Brain microvascular endothelial cell (primary cell): Measurements from ENCODE around the gene CFAP92.
"Not testable (repeated sequence)": the region's sequence is repeated elsewhere in the genome, so short reads cannot be mapped to it uniquely, and the experiment has no call there.

Experiments
- DNase-seq: peaks from one replicate; pipeline ENCODE4 v3.0.0-alpha.2; 2020
- H3K27ac ChIP-seq: fragments of 250-450 bp; sonication (Bioruptor Pico); 2 replicates; pipeline ENCODE4 v1.5.1; 2020; ENCODE audit warnings: mild to moderate bottlenecking, moderate library complexity
- H3K27me3 ChIP-seq: fragments of 250-450 bp; sonication (Bioruptor Pico); replicated peaks from 2 replicates; pipeline ENCODE4 v1.5.1; 2020; ENCODE audit warnings: mild to moderate bottlenecking
- H3K36me3 ChIP-seq: fragments of 250-450 bp; sonication (Bioruptor Pico); replicated peaks from 2 replicates; pipeline ENCODE4 v1.5.1; 2020; ENCODE audit warnings: mild to moderate bottlenecking
- H3K4me3 ChIP-seq: 2 replicates; pipeline ENCODE4 v1.5.1; 2011; ENCODE audit warnings: low read depth, mild to moderate bottlenecking, control low read depth, low read length, moderate library complexity
- CTCF ChIP-seq: IDR thresholded peaks from 2 replicates; pipeline ENCODE4 v1.5.1; 2011; ENCODE audit warnings: low read depth, mild to moderate bottlenecking, moderate library complexity, low read length, control low read depth, inconsistent platforms; ENCODE audit errors: missing control alignments
- in situ Hi-C: cut with HindIII; loops from 2 replicates; pipeline ENCODE4 v1.10.0; 2017; ENCODE audit warnings: low sequenced_read_pairs, low pct_ligation_motif_present

Gene CFAP92

DNA sequence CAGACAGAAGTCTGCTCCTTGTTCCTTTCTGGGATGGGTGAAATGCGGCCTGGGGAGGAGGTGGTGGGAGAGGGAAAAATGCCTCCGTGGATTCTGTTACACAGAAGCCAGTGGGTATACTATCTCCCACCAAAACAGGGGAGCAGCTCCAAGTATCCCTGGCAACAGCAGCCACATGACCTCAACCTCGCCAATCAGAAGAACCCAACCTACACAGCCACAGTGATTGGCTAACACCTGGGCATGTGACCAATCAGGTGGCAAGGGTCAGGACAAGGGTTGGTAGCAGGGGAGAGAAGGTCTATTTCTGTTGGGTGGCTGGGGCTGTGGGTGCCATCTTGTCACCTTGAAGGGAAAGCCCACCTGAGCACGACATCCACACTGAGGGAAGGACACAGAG lies 123.5 kb downstream of the CFAP92 start:
- in situ Hi-C loops: no loop called here

DNA sequence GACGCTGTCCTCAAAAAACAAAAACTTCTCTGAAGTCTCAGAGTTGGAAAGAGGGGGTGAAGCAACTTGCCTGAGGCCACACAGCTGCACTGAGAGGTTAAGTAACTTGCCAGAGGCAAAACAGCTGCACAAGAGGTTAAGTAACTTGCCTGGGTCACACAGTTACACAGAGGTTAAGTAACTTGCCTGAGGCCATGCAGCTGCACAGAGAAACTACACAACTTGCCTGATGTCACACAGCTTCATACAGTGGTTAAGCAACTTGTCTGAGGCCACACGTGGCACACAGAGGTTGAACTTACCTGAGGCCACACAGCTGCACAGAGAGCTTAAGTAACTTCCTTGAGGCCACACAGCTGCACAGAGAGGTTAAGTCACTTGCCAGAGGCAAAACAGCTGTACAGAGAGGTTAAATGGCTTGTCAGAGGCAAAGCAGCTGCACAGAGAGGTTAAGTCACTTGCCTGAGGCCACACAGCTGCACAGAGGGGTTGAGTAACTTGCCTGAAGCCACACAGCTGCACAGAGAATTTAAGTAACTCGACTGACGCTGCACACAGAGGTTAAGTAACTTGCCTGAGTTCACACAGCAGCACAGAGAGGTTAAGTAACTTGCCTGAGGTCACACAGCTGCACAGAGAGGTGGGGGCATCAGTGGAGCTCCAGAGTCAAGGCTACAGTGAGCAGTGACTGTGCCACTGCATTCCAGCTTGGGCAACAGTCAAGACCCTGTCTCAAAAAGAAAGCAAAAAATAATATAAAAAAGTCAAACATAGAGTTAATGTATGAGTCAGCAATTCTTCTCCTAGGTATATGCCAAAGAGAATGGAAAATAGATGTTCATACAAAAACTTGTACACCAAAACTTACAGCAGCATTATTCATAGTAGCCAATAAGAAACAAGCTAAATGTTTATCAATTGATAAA lies 126.4 kb downstream of the CFAP92 start:
- no peaks in the 10 kb centered on the region for H3K27me3 ChIP-seq
- in situ Hi-C loops: no loop called here
- TF ChIP-seq CTCF: no peak
- no peak overlapping the region for H3K4me3 ChIP-seq
- H3K27ac ChIP-seq: no peak overlapping the region
- no peak for DNase-seq
- H3K36me3 ChIP-seq: no peaks in the 10 kb centered on the region

More for the DNA sequence above, 123.5 kb downstream of the CFAP92 start:
- no peak for TF ChIP-seq CTCF
- Histone ChIP-seq H3K27me3 (no peaks in the 10 kb centered on the region), H3K4me3 (no peak overlapping the region), H3K36me3 (no peaks in the 10 kb centered on the region), H3K27ac (no peak overlapping the region)
- DNase-seq: no peak

DNA sequence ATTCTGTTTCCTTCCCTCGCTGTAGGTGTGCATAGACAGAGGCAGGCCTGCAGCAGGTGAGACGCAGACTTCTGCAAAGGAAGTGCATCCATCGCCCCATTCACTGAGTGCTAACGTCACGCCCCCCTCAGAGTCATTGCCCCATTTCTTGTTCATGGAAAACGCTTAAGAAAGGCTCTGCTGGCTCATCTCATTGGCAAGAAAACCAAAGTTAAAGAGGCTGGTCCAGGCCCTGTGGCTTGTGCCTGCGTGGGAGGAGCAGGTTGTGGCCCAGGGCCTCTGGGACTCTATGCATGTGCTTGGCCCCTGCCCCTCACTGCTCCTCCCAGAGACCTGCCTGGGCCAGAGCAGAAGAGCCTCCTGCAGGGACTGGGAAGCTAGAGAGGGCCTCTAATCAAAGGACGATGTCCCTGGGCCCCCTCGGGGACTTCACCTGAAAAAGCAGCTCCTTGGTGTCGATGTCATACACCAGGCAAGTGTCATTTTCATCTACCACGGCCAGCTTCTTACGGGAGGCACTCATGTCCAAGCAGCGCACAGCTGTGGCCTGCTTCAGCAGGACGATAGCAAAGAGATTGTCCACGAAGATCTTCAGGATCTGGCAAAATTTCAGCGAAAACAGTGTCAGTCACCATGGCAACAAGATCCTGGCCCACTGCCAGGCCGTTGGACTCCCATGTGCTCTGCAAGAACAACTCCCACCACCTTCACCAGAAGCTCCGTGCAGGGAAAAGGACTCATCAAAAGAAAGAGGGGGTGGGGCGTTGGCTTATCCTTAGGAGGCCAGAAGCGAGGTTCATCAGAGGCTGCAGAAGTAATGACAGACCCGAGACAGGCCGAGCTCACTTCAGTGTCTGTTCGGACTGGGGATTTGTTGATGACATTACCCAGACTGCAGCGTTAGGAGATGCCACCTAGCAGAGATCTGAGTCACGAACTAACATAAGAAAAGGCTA lies 128.7 kb downstream of the CFAP92 start:
- H3K36me3 ChIP-seq, in situ Hi-C loops, H3K27me3 ChIP-seq, H3K4me3 ChIP-seq, H3K27ac ChIP-seq: not testable (repeated sequence)
- DNase-seq: peak; percentile 67

DNA sequence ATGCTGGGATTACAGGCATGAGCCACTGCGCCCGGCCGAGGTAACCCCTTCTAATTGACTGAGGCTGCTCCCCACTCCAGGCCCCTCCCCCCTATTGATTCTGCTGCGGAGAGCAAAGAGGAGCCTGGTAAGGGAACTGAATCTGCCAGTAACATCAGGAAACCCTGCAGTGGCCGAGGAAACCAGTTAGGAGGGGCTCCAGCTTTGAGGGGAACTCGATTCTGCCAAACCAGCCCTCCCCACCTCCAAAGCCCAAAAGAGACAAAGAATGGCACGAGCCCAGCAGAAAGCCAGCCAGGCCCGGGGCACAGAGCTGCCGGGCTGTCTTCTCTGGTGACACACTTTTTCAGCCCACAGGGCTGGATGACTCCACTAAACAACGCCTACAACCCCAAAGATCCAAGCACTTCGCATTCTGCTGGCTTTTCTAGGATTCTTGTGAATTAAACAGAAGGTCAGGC lies 129.5 kb downstream of the CFAP92 start:
- TF ChIP-seq CTCF: no peak
- Histone ChIP-seq H3K4me3 (no peak overlapping the region), H3K27me3 (no peaks in the 10 kb centered on the region), H3K36me3 (no peaks in the 10 kb centered on the region), H3K27ac (no peak overlapping the region)
- no peak for DNase-seq
- in situ Hi-C loops: no loop called here

DNA sequence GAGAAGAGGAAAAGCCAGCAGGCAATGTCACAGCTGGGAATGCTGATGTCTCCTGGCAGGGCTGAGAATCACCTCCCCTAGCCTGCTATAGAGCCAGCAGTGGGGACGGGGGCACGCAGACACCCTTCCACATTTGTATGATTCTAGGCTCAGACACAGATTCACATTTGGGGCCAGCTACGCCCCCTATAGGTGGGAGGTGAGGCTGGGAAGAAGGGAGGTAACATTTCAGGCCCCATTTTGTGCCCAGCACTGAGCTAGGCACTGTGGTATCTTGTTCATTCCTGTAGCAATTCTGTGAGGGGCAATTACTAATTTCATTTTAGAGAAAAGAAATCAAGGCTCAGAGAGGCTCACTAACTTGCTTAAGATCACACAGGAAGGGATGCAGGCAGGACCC lies 130.3 kb downstream of the CFAP92 start:
- in situ Hi-C loops: no loop called here
- DNase-seq: no peak
- H3K4me3 ChIP-seq: no peak overlapping the region
- TF ChIP-seq CTCF: peak; percentile 53
- no peaks in the 10 kb centered on the region for H3K36me3 ChIP-seq
- no peak overlapping the region for H3K27ac ChIP-seq
- no peaks in the 10 kb centered on the region for H3K27me3 ChIP-seq

GRCh38 chr3:128861491-128861890 lies 132.4 kb downstream of the CFAP92 start:
- Histone ChIP-seq H3K27me3 (no peaks in the 10 kb centered on the region), H3K36me3 (no peaks in the 10 kb centered on the region), H3K4me3 (no peak overlapping the region), H3K27ac (no peak overlapping the region)
- in situ Hi-C loops: no loop called here
- TF ChIP-seq CTCF: no peak
- no peak for DNase-seq
